ENCODE results near the gene PPARA. TPM values are rescaled to one million over a fixed set of nuclear protein-coding genes. Genes with fewer than 3 reads are reported as not detected.

Gene PPARA
- total RNA-seq, 1 donor from 2014 or later = 9.3 TPM

GRCh38 chr22:46147471-46148267, 2.7 kb upstream of the PPARA start:
- H3K36me3 ChIP-seq (ENCODE audit: control insufficient read depth, insufficient read depth, low read length) = no peaks in the 10 kb centered on the region
- no peak for TF ChIP-seq CTCF (IDR thresholded peaks at IDR 0.05; ENCODE audit: insufficient read depth, low read length, poor library complexity, severe bottlenecking)
- DNase-seq (ENCODE audit: low read depth) = no peak
- peaks cover 30% of the 10 kb centered on the region for H3K27me3 ChIP-seq (ENCODE audit: control insufficient read depth, insufficient read depth, low read length)
- no peak overlapping the region for H3K4me3 ChIP-seq (ENCODE audit: low read depth, low read length)

- DNase-seq (ENCODE audit: low read depth) = no peak
- H3K4me3 ChIP-seq (ENCODE audit: low read depth, low read length) = no peak overlapping the region
- no peak for TF ChIP-seq CTCF (IDR thresholded peaks at IDR 0.05; ENCODE audit: insufficient read depth, low read length, poor library complexity, severe bottlenecking)
- peaks cover 27% of the 10 kb centered on the region for H3K27me3 ChIP-seq (ENCODE audit: control insufficient read depth, insufficient read depth, low read length)
- no peaks in the 10 kb centered on the region for H3K36me3 ChIP-seq (ENCODE audit: control insufficient read depth, insufficient read depth, low read length)
These were observed 2.0 kb upstream of the PPARA start for GRCh38 chr22:46148336-46148735.

GRCh38 chr22:46148816-46149511, 1.4 kb upstream of the PPARA start:
- H3K27me3 ChIP-seq (ENCODE audit: control insufficient read depth, insufficient read depth, low read length) = peaks cover 27% of the 10 kb centered on the region

GRCh38 chr22:46149512-46150033, 753 bp upstream of the PPARA start:
- DNase-seq (ENCODE audit: low read depth) = no peak
- Histone ChIP-seq H3K36me3 (ENCODE audit: control insufficient read depth, insufficient read depth, low read length) (no peaks in the 10 kb centered on the region), H3K27me3 (ENCODE audit: control insufficient read depth, insufficient read depth, low read length) (peaks cover 27% of the 10 kb centered on the region), H3K4me3 (ENCODE audit: low read depth, low read length) (peak overlapping the region; percentile 85)
- no peak for TF ChIP-seq CTCF (IDR thresholded peaks at IDR 0.05; ENCODE audit: insufficient read depth, low read length, poor library complexity, severe bottlenecking)

More at GRCh38 chr22:46148816-46149511, 1.4 kb upstream of the PPARA start:
- no peak for DNase-seq (ENCODE audit: low read depth)
- Histone ChIP-seq H3K4me3 (ENCODE audit: low read depth, low read length) (peak overlapping the region; percentile 85), H3K36me3 (ENCODE audit: control insufficient read depth, insufficient read depth, low read length) (no peaks in the 10 kb centered on the region)
- no peak for TF ChIP-seq CTCF (IDR thresholded peaks at IDR 0.05; ENCODE audit: insufficient read depth, low read length, poor library complexity, severe bottlenecking)

- no peak for DNase-seq (ENCODE audit: low read depth)
These were observed 540 bp downstream of the PPARA start for GRCh38 chr22:46150655-46151477.

More at GRCh38 chr22:46150655-46151477, 540 bp downstream of the PPARA start:
- no peak for TF ChIP-seq CTCF (IDR thresholded peaks at IDR 0.05; ENCODE audit: insufficient read depth, low read length, poor library complexity, severe bottlenecking)
- Histone ChIP-seq H3K36me3 (ENCODE audit: control insufficient read depth, insufficient read depth, low read length) (no peaks in the 10 kb centered on the region), H3K4me3 (ENCODE audit: low read depth, low read length) (peak overlapping the region; percentile 85), H3K27me3 (ENCODE audit: control insufficient read depth, insufficient read depth, low read length) (peaks cover 27% of the 10 kb centered on the region)

Data from kidney epithelial cell (primary cell).